HCT116 (cell line): ENCODE measurements around the gene SLC6A19. TPM values are rescaled to one million over a fixed set of nuclear protein-coding genes. Genes with fewer than 3 reads are reported as not detected.
"Not testable (repeated sequence)": the region's sequence is repeated elsewhere in the genome, so short reads cannot be mapped to it uniquely, and the experiment has no call there.

ENCODE experiments used
- ATAC-seq: fragments of 200-7000 bp; cut with Tn5 transposase; 2 replicates; pipeline ENCODE4 v1.9.1; 2020; ENCODE audit warnings: mild to moderate bottlenecking, moderate library complexity
- BruUV-seq: library from RNA; stranded (reverse); fragments of 400-500 nt; replicated peaks from 2 replicates; lab custom pipeline; 2021; lab: Mats Ljungman, UMichigan
- CTCF ChIA-PET: fragments of 300-600 bp; sonication (Branson Sonifier 250); formaldehyde crosslinking; loops from one replicate; lab custom pipeline; 2021; ENCODE audit warnings: antibody characterized with exemption; lab: Charles Lee
- POLR2A ChIA-PET: fragments of 300-600, 350-600 bp; sonication (Branson Sonifier 250); formaldehyde crosslinking; loops from one replicate; lab custom pipeline; 2021; ENCODE audit warnings: antibody characterized with exemption; lab: Charles Lee
- RAD21 ChIA-PET, 2 experiments: fragments of 300-600 bp; sonication (Branson Sonifier 250); formaldehyde crosslinking; loops; one replicate each; lab custom pipeline; 2023; ENCODE audit warnings: low total read pairs in 2 of 2; ENCODE audit not compliant: uncharacterized antibody in 2 of 2, unreplicated experiment in 2 of 2, low non-redundant PET in 1 of 2; lab: Charles Lee
- DNase-seq: peaks from one replicate; pipeline ENCODE4 v3.0.0-alpha.2; 2010; ENCODE audit warnings: low read depth, low spot score
- H2AFZ ChIP-seq: fragments of 200-600 bp; shearing (Covaris generic), sonication (generic); 2 replicates; pipeline ENCODE4 v1.6.1; 2017; ENCODE audit warnings: low read depth, mixed run types, mixed read lengths, antibody characterized with exemption, low read length; ENCODE audit not compliant: poor library complexity, severe bottlenecking
- H3K27ac ChIP-seq: 2 replicates; pipeline ENCODE4 v1.5.1; 2012; ENCODE audit warnings: low read depth, low read length
- H3K27me3 ChIP-seq: fragments of 200-600 bp; sonication (generic); 2 replicates; pipeline ENCODE4 v1.6.1; 2016; ENCODE audit warnings: mixed run types, low read length, mixed read lengths; ENCODE audit not compliant: insufficient read depth
- H3K36me3 ChIP-seq, 2 experiments: fragments of 200-500 bp in 1 of 2; fragments of 200-600 bp in 1 of 2; sonication (Bioruptor generic) in 1 of 2; sonication (generic) in 1 of 2; 2 replicates each; pipeline versions ENCODE4 v1.5.1 to v1.6.1; 2014 to 2016; ENCODE audit warnings: low read length in 2 of 2, inconsistent platforms in 1 of 2, mixed read lengths in 1 of 2, mixed run types in 1 of 2; ENCODE audit not compliant: insufficient read depth in 2 of 2, control insufficient read depth in 1 of 2
- H3K4me1 ChIP-seq, 2 experiments: fragments of 200-600 bp in 1 of 2; sonication (generic) in 1 of 2; 2 replicates each; pipeline versions ENCODE4 v1.5.1 to v1.6.1; 2012 to 2017; ENCODE audit warnings: low read length in 2 of 2, inconsistent platforms in 1 of 2, mild to moderate bottlenecking in 1 of 2, mixed read lengths in 1 of 2, mixed run types in 1 of 2, moderate library complexity in 1 of 2; ENCODE audit not compliant: insufficient read depth in 2 of 2, control insufficient read depth in 1 of 2
- H3K4me2 ChIP-seq: fragments of 200-600 bp; sonication (generic); 2 replicates; pipeline ENCODE4 v1.6.1; 2017; ENCODE audit warnings: mixed run types, low read length, mixed read lengths
- H3K4me3 ChIP-seq, 2 experiments: fragments of 200-600 bp in 1 of 2; sonication (generic) in 1 of 2; replicated peaks in 1 of 2; 2 replicates each; pipeline ENCODE4 v1.5.1; 2011 to 2016; ENCODE audit warnings: low read length in 2 of 2, control low read depth in 1 of 2, low read depth in 1 of 2, mild to moderate bottlenecking in 1 of 2, mixed read lengths in 1 of 2, mixed run types in 1 of 2
- H3K79me2 ChIP-seq: fragments of 200-600 bp; sonication (generic); 2 replicates; pipeline ENCODE4 v1.6.1; 2017; ENCODE audit warnings: mild to moderate bottlenecking, mixed run types, low read length, moderate library complexity, mixed read lengths; ENCODE audit not compliant: insufficient read depth
- H3K9ac ChIP-seq: fragments of 200-600 bp; sonication (generic); 2 replicates; pipeline ENCODE4 v1.6.1; 2016; ENCODE audit warnings: low read length, mixed read lengths
- H3K9me2 ChIP-seq: fragments of 200-600 bp; sonication (generic), shearing (Covaris generic); 2 replicates; pipeline ENCODE4 v1.6.1; 2017; ENCODE audit warnings: mixed run types, mild to moderate bottlenecking, moderate library complexity; ENCODE audit not compliant: insufficient read depth
- H3K9me3 ChIP-seq, 2 experiments: fragments of 200-500 bp in 1 of 2; fragments of 200-600 bp in 1 of 2; sonication (Bioruptor generic) in 1 of 2; sonication (generic) in 1 of 2; 2 replicates each; pipeline ENCODE4 v1.6.1; 2014 to 2017; ENCODE audit warnings: low read length in 2 of 2, mixed read lengths in 2 of 2, inconsistent platforms in 1 of 2, low read depth in 1 of 2, mild to moderate bottlenecking in 1 of 2, mixed run types in 1 of 2, moderate library complexity in 1 of 2; ENCODE audit not compliant: control insufficient read depth in 1 of 2, insufficient read depth in 1 of 2
- H4K20me1 ChIP-seq: fragments of 200-600 bp; sonication (generic), shearing (Covaris generic); 2 replicates; pipeline ENCODE4 v1.6.1; 2017; ENCODE audit warnings: mixed run types, mild to moderate bottlenecking, moderate library complexity; ENCODE audit not compliant: insufficient read depth
- ATF3 ChIP-seq: IDR thresholded peaks from 2 replicates; pipeline ENCODE4 v1.6.1; 2012
- CBX3 ChIP-seq: IDR thresholded peaks from 2 replicates; pipeline ENCODE4 v1.6.1; 2012; ENCODE audit warnings: low read depth
- CTCF ChIP-seq, 3 experiments: fragments of 200-600 bp in 1 of 3; sonication (generic) in 1 of 3; IDR thresholded peaks in 2 of 3; conservative IDR thresholded peaks in 1 of 3; 2 replicates each; pipeline ENCODE4 v1.5.1; 2012 to 2017; ENCODE audit warnings: low read depth in 2 of 3, low read length in 2 of 3, antibody characterized with exemption in 1 of 3, borderline replicate concordance in 1 of 3, control low read depth in 1 of 3, mild to moderate bottlenecking in 1 of 3, mixed read lengths in 1 of 3, mixed run types in 1 of 3, moderate library complexity in 1 of 3; ENCODE audit not compliant: insufficient read depth in 1 of 3
- EGR1 ChIP-seq: IDR thresholded peaks from 2 replicates; pipeline ENCODE4 v1.6.1; 2012; ENCODE audit warnings: low read depth
- ELF1 ChIP-seq: IDR thresholded peaks from 2 replicates; pipeline ENCODE4 v1.6.1; 2012; ENCODE audit warnings: low read depth, borderline replicate concordance
- EZH2 ChIP-seq: fragments of 200-600 bp; sonication (generic); IDR thresholded peaks from 2 replicates; pipeline ENCODE4 v1.6.1; 2017; ENCODE audit warnings: antibody characterized with exemption, mixed run types
- EZH2phosphoT487 ChIP-seq: fragments of 200-600 bp; IDR thresholded peaks from 2 replicates; pipeline ENCODE4 v1.6.1; 2018; ENCODE audit warnings: antibody characterized with exemption, borderline replicate concordance
- JUND ChIP-seq: IDR thresholded peaks from 2 replicates; pipeline ENCODE4 v1.6.1; 2012
- MAX ChIP-seq: IDR thresholded peaks from 2 replicates; pipeline ENCODE4 v1.6.1; 2012
- POLR2A ChIP-seq: IDR thresholded peaks from 2 replicates; pipeline ENCODE4 v1.7.0; 2011; ENCODE audit warnings: borderline replicate concordance; ENCODE audit not compliant: insufficient read depth, insufficient read length; ENCODE audit errors: extremely low read depth
- POLR2AphosphoS5 ChIP-seq: IDR thresholded peaks from 2 replicates; pipeline ENCODE4 v1.6.1; 2011; ENCODE audit warnings: mild to moderate bottlenecking, low read depth, low read length, moderate library complexity
- RAD21 ChIP-seq: IDR thresholded peaks from 2 replicates; pipeline ENCODE4 v1.6.1; 2012; ENCODE audit warnings: low read depth, mild to moderate bottlenecking
- REST ChIP-seq: IDR thresholded peaks from 2 replicates; pipeline ENCODE4 v1.6.1; 2012; ENCODE audit warnings: low read depth
- SIN3A ChIP-seq: IDR thresholded peaks from 2 replicates; pipeline ENCODE4 v1.6.1; 2012; ENCODE audit warnings: low read depth
- SP1 ChIP-seq: IDR thresholded peaks from 2 replicates; pipeline ENCODE4 v1.6.1; 2012; ENCODE audit warnings: low read depth
- SRF ChIP-seq: IDR thresholded peaks from 2 replicates; pipeline ENCODE4 v1.6.1; 2012; ENCODE audit warnings: low read depth
- TCF7L2 ChIP-seq: IDR thresholded peaks from 2 replicates; pipeline ENCODE4 v1.7.0; 2011; ENCODE audit warnings: borderline replicate concordance, inconsistent platforms; ENCODE audit not compliant: insufficient read depth, insufficient read length; ENCODE audit errors: extremely low read depth
- intact Hi-C: fragments of 100-400 bp; cut with micrococcal nuclease; formaldehyde crosslinking; loops from 2 replicates; pipeline ENCODE4 v1.10.0; 2022
- total RNA-seq: library from RNA; stranded (reverse); gene quantifications from one replicate; pipeline ENCODE4 v1.2.1, GENCODE V29; 2021; ENCODE audit not compliant: unreplicated experiment

The SLC6A19 gene
- total RNA-seq, 1 experiment from 2014 or later, result not detected

GRCh38 chr5:1228120-1228519, 26.7 kb downstream of the SLC6A19 start:
- intact Hi-C loops, result no loop called here
- Histone ChIP-seq H3K27me3 (no peaks in the 10 kb centered on the region), H2AFZ (no peak overlapping the region), H3K79me2 (no peaks in the 10 kb centered on the region), H3K36me3 (no peaks in the 10 kb centered on the region), H3K4me2 (no peak overlapping the region), H3K4me1 (peaks cover 0 to 3% of the 10 kb centered on the region in 2 experiments; a peak in 2 of 4 replicates), H3K9me3 (no peaks in the 10 kb centered on the region), H3K27ac (no peak overlapping the region), H3K9ac (no peak overlapping the region), H3K9me2 (no peaks in the 10 kb centered on the region), H3K4me3 (no peak overlapping the region), H4K20me1 (no peaks in the 10 kb centered on the region)
- ATAC-seq, result no peak
- RAD21 ChIA-PET, result no interaction called here
- BruUV-seq, result no TSS peak
- CTCF ChIA-PET, result no interaction called here
- no peak for DNase-seq
- TF ChIP-seq ATF3 (no peak), JUND (no peak), POLR2AphosphoS5 (no peak), EGR1 (no peak), CBX3 (no peak), TCF7L2 (no peak), MAX (no peak), CTCF (IDR thresholded peaks at IDR 0.05 in 2 of 3, conservative IDR thresholded peaks at IDR 0.05 in 1 of 3; ENCODE audit: borderline replicate concordance in 1 of 3, insufficient read depth in 1 of 3, low read depth in 2 of 3, low read length in 2 of 3) (no peak), EZH2phosphoT487 (no peak), EZH2 (no peak), POLR2A (no peak), RAD21 (no peak), ELF1 (no peak), SP1 (no peak), SIN3A (no peak), SRF (no peak), REST (no peak)
- POLR2A ChIA-PET, result no interaction called here

GRCh38 chr5:1229023-1229422, 27.6 kb downstream of the SLC6A19 start:
- H3K4me1 ChIP-seq, BruUV-seq, H2AFZ ChIP-seq, DNase-seq, H3K4me3 ChIP-seq, ATAC-seq, H3K9me2 ChIP-seq, H3K27me3 ChIP-seq, H3K4me2 ChIP-seq, H3K9me3 ChIP-seq, POLR2A ChIA-PET, H3K79me2 ChIP-seq, H3K27ac ChIP-seq, H4K20me1 ChIP-seq, RAD21 ChIA-PET, CTCF ChIA-PET, H3K36me3 ChIP-seq, intact Hi-C loops, H3K9ac ChIP-seq: not testable (repeated sequence)
